ENCODE results near the gene HPS1.

The HPS1 gene

GRCh38 chr10:98411166-98411565, 35.6 kb downstream of the HPS1 start:
- Histone ChIP-seq H3K9me3 (ENCODE audit: control insufficient read depth, low read length) (no peaks in the 10 kb centered on the region), H3K27ac (ENCODE audit: low read depth, low read length, severe bottlenecking) (no peak overlapping the region), H3K4me1 (ENCODE audit: control insufficient read depth, insufficient read depth, low read length, poor library complexity, severe bottlenecking) (peaks cover 15% of the 10 kb centered on the region), H3K36me3 (ENCODE audit: control insufficient read depth, insufficient read depth, low read length) (peaks cover 4% of the 10 kb centered on the region), H3K4me3 (ENCODE audit: extremely low read depth, insufficient read depth, low read length, poor library complexity, severe bottlenecking) (no peak overlapping the region)
- WGBS, 2 experiments (ENCODE audit: insufficient coverage in 2 of 2), result 88 to 92% methylated on average over 11 of the region's 11 CpGs

- Histone ChIP-seq H3K36me3 (ENCODE audit: control insufficient read depth, insufficient read depth, low read length) (peaks cover 4% of the 10 kb centered on the region), H3K27ac (ENCODE audit: low read depth, low read length, severe bottlenecking) (no peak overlapping the region), H3K4me1 (ENCODE audit: control insufficient read depth, insufficient read depth, low read length, poor library complexity, severe bottlenecking) (peaks cover 14% of the 10 kb centered on the region), H3K9me3 (ENCODE audit: control insufficient read depth, low read length) (no peaks in the 10 kb centered on the region), H3K4me3 (ENCODE audit: extremely low read depth, insufficient read depth, low read length, poor library complexity, severe bottlenecking) (no peak overlapping the region)
- 89 to 100% methylated on average over 4 to 7 of the region's 10 CpGs for WGBS, 2 experiments (ENCODE audit: insufficient coverage in 2 of 2)
Measured at GRCh38 chr10:98410759-98411158, 36.0 kb downstream of the HPS1 start.

- Histone ChIP-seq H3K27ac (ENCODE audit: low read depth, low read length, severe bottlenecking) (no peak overlapping the region), H3K4me3 (ENCODE audit: extremely low read depth, insufficient read depth, low read length, poor library complexity, severe bottlenecking) (no peak overlapping the region), H3K4me1 (ENCODE audit: control insufficient read depth, insufficient read depth, low read length, poor library complexity, severe bottlenecking) (peaks cover 8% of the 10 kb centered on the region), H3K9me3 (ENCODE audit: control insufficient read depth, low read length) (no peaks in the 10 kb centered on the region), H3K36me3 (ENCODE audit: control insufficient read depth, insufficient read depth, low read length) (peaks cover 4% of the 10 kb centered on the region)
- 80 to 82% methylated on average over 1 to 4 of the region's 4 CpGs for WGBS, 2 experiments (ENCODE audit: insufficient coverage in 2 of 2)
Measured at GRCh38 chr10:98410135-98410743, 36.5 kb downstream of the HPS1 start.

- Histone ChIP-seq H3K9me3 (ENCODE audit: control insufficient read depth, low read length) (no peaks in the 10 kb centered on the region), H3K4me1 (ENCODE audit: control insufficient read depth, insufficient read depth, low read length, poor library complexity, severe bottlenecking) (peaks cover 3% of the 10 kb centered on the region), H3K4me3 (ENCODE audit: extremely low read depth, insufficient read depth, low read length, poor library complexity, severe bottlenecking) (no peak overlapping the region), H3K27ac (ENCODE audit: low read depth, low read length, severe bottlenecking) (no peak overlapping the region), H3K36me3 (ENCODE audit: control insufficient read depth, insufficient read depth, low read length) (peaks cover 4% of the 10 kb centered on the region)
- WGBS, 2 experiments (ENCODE audit: insufficient coverage in 2 of 2), result no CpG with 5 or more reads among the region's 4 CpGs
Measured at GRCh38 chr10:98408799-98409198, 37.9 kb downstream of the HPS1 start.

GRCh38 chr10:98407744-98408241, 38.9 kb downstream of the HPS1 start:
- Histone ChIP-seq H3K4me3 (ENCODE audit: extremely low read depth, insufficient read depth, low read length, poor library complexity, severe bottlenecking) (no peak overlapping the region), H3K36me3 (ENCODE audit: control insufficient read depth, insufficient read depth, low read length) (peaks cover 12% of the 10 kb centered on the region), H3K9me3 (ENCODE audit: control insufficient read depth, low read length) (no peaks in the 10 kb centered on the region), H3K27ac (ENCODE audit: low read depth, low read length, severe bottlenecking) (no peak overlapping the region), H3K4me1 (ENCODE audit: control insufficient read depth, insufficient read depth, low read length, poor library complexity, severe bottlenecking) (peaks cover 3% of the 10 kb centered on the region)
- WGBS, 2 experiments (ENCODE audit: insufficient coverage in 2 of 2), result 91 to 94% methylated on average over 15 to 16 of the region's 18 CpGs

GRCh38 chr10:98407017-98407743, 39.6 kb downstream of the HPS1 start:
- 75 to 83% methylated on average over 19 to 20 of the region's 23 CpGs for WGBS, 2 experiments (ENCODE audit: insufficient coverage in 2 of 2)
- H3K4me3 ChIP-seq (ENCODE audit: extremely low read depth, insufficient read depth, low read length, poor library complexity, severe bottlenecking), result no peak overlapping the region
- no peak overlapping the region for H3K27ac ChIP-seq (ENCODE audit: low read depth, low read length, severe bottlenecking)
- H3K36me3 ChIP-seq (ENCODE audit: control insufficient read depth, insufficient read depth, low read length), result peaks cover 12% of the 10 kb centered on the region
- peaks cover 9% of the 10 kb centered on the region for H3K4me1 ChIP-seq (ENCODE audit: control insufficient read depth, insufficient read depth, low read length, poor library complexity, severe bottlenecking)
- no peaks in the 10 kb centered on the region for H3K9me3 ChIP-seq (ENCODE audit: control insufficient read depth, low read length)

GRCh38 chr10:98405422-98405821, 41.3 kb downstream of the HPS1 start:
- Histone ChIP-seq H3K9me3 (ENCODE audit: control insufficient read depth, low read length) (no peaks in the 10 kb centered on the region), H3K4me3 (ENCODE audit: extremely low read depth, insufficient read depth, low read length, poor library complexity, severe bottlenecking) (no peak overlapping the region), H3K36me3 (ENCODE audit: control insufficient read depth, insufficient read depth, low read length) (peaks cover 12% of the 10 kb centered on the region), H3K4me1 (ENCODE audit: control insufficient read depth, insufficient read depth, low read length, poor library complexity, severe bottlenecking) (peaks cover 13% of the 10 kb centered on the region), H3K27ac (ENCODE audit: low read depth, low read length, severe bottlenecking) (no peak overlapping the region)
- 95 to 98% methylated on average over 6 to 12 of the region's 12 CpGs for WGBS, 2 experiments (ENCODE audit: insufficient coverage in 2 of 2)

GRCh38 chr10:98404571-98405359, 42.0 kb downstream of the HPS1 start:
- Histone ChIP-seq H3K4me1 (ENCODE audit: control insufficient read depth, insufficient read depth, low read length, poor library complexity, severe bottlenecking) (peaks cover 13% of the 10 kb centered on the region), H3K4me3 (ENCODE audit: extremely low read depth, insufficient read depth, low read length, poor library complexity, severe bottlenecking) (no peak overlapping the region), H3K27ac (ENCODE audit: low read depth, low read length, severe bottlenecking) (no peak overlapping the region), H3K9me3 (ENCODE audit: control insufficient read depth, low read length) (no peaks in the 10 kb centered on the region), H3K36me3 (ENCODE audit: control insufficient read depth, insufficient read depth, low read length) (peaks cover 12% of the 10 kb centered on the region)
- 76 to 84% methylated on average over 6 to 8 of the region's 8 CpGs for WGBS, 2 experiments (ENCODE audit: insufficient coverage in 2 of 2)

GRCh38 chr10:98403812-98404504, 42.8 kb downstream of the HPS1 start:
- no peak overlapping the region for H3K4me3 ChIP-seq (ENCODE audit: extremely low read depth, insufficient read depth, low read length, poor library complexity, severe bottlenecking)
- H3K4me1 ChIP-seq (ENCODE audit: control insufficient read depth, insufficient read depth, low read length, poor library complexity, severe bottlenecking), result peaks cover 13% of the 10 kb centered on the region
- H3K36me3 ChIP-seq (ENCODE audit: control insufficient read depth, insufficient read depth, low read length), result peaks cover 12% of the 10 kb centered on the region
- no peaks in the 10 kb centered on the region for H3K9me3 ChIP-seq (ENCODE audit: control insufficient read depth, low read length)
- WGBS, 2 experiments (ENCODE audit: insufficient coverage in 2 of 2), result 93 to 97% methylated on average over 4 of the region's 7 CpGs
- H3K27ac ChIP-seq (ENCODE audit: low read depth, low read length, severe bottlenecking), result no peak overlapping the region

- H3K36me3 ChIP-seq (ENCODE audit: control insufficient read depth, insufficient read depth, low read length), result peaks cover 12% of the 10 kb centered on the region
- peaks cover 13% of the 10 kb centered on the region for H3K4me1 ChIP-seq (ENCODE audit: control insufficient read depth, insufficient read depth, low read length, poor library complexity, severe bottlenecking)
- H3K9me3 ChIP-seq (ENCODE audit: control insufficient read depth, low read length), result no peaks in the 10 kb centered on the region
- no peak overlapping the region for H3K4me3 ChIP-seq (ENCODE audit: extremely low read depth, insufficient read depth, low read length, poor library complexity, severe bottlenecking)
- 95 to 98% methylated on average over 20 to 23 of the region's 23 CpGs for WGBS, 2 experiments (ENCODE audit: insufficient coverage in 2 of 2)
- H3K27ac ChIP-seq (ENCODE audit: low read depth, low read length, severe bottlenecking), result no peak overlapping the region
Measured at GRCh38 chr10:98402931-98403718, 43.6 kb downstream of the HPS1 start.

Data from mesodermal cell (in vitro differentiated cells).